ENCODE results near the gene F2R. TPM values are rescaled to one million over a fixed set of nuclear protein-coding genes. Genes with fewer than 3 reads are reported as not detected.

The F2R gene
- total and polyA plus RNA-seq, 2 of the 8 experiments (the other 6 are each of a cell fraction or from before 2014, with no cell fraction given): 23.8 to 29.1 TPM

- TF ChIP-seq CHD7 (IDR thresholded peaks at IDR 0.05; ENCODE audit: insufficient replicate concordance, low read length) (no peak), RAD21 (IDR thresholded peaks at IDR 0.05 in 1 of 2, conservative IDR thresholded peaks at IDR 0.05 in 1 of 2; ENCODE audit: low read depth in 2 of 2, low read length in 2 of 2) (no peak), BCL11A (IDR thresholded peaks at IDR 0.05; ENCODE audit: low read depth in 2 of 2, low read length in 2 of 2) (no peak), TAF1 (IDR thresholded peaks at IDR 0.05; ENCODE audit: low read depth, low read length) (no peak), RBBP5 (IDR thresholded peaks at IDR 0.05; ENCODE audit: borderline replicate concordance, low read depth, low read length) (no peak), BRCA1 (IDR thresholded peaks at IDR 0.05; ENCODE audit: low read depth, low read length) (no peak)
These were observed 24.3 kb upstream of the F2R start (continued) for GRCh38 chr5:76691467-76692273.

Measured in H1 (cell line).